A673 (cell line): ENCODE data around the gene PCDHB3.
"Not testable (repeated sequence)": the region's sequence is repeated elsewhere in the genome, so short reads cannot be mapped to it uniquely, and the experiment has no call there.

Experiments used
- CTCF ChIP-seq: fragments of 300-800, 200-600 bp; sonication (generic); conservative IDR thresholded peaks from 2 replicates; pipeline ENCODE4 v1.5.1; 2017; ENCODE audit warnings: low read depth, mild to moderate bottlenecking, antibody characterized with exemption, low read length, moderate library complexity, mixed read lengths
- EZH2 ChIP-seq: fragments of 200-600 bp; sonication (generic); IDR thresholded peaks from 2 replicates; pipeline ENCODE4 v1.6.1; 2017; ENCODE audit warnings: borderline replicate concordance, low read depth, mild to moderate bottlenecking, mixed read lengths, antibody characterized with exemption, low read length; ENCODE audit not compliant: poor library complexity, severe bottlenecking

- not testable (repeated sequence) for TF ChIP-seq EZH2, CTCF
These were observed 2.2 kb downstream of the PCDHB3 start for GRCh38 chr5:141102471-141102870.
